Hematopoietic multipotent progenitor cell treated with erythropoietin and hydrocortisone succinate and interleukin-3 and kit ligand, for 17 days (in vitro differentiated cells): ENCODE data around the gene PIAS2.
"Not testable (repeated sequence)": the region's sequence is repeated elsewhere in the genome, so short reads cannot be mapped to it uniquely, and the experiment has no call there.

ENCODE experiments used
- DNase-seq: peaks from one replicate; pipeline ENCODE4 v3.0.0-alpha.2; 2015; ENCODE audit warnings: low spot score

Gene PIAS2

GRCh38 chr18:46899274-46899948 lies 17.9 kb downstream of the PIAS2 start:
- DNase-seq = no peak

GRCh38 chr18:46894124-46894523 lies 23.2 kb downstream of the PIAS2 start:
- DNase-seq = no peak

- no peak for DNase-seq
Measured at GRCh38 chr18:46893360-46893759, 23.9 kb downstream of the PIAS2 start.

- DNase-seq = no peak
Measured at GRCh38 chr18:46892842-46893241, 24.5 kb downstream of the PIAS2 start.

- DNase-seq = no peak
Measured at GRCh38 chr18:46891742-46892214, 25.5 kb downstream of the PIAS2 start.

GRCh38 chr18:46888965-46889364 lies 28.3 kb downstream of the PIAS2 start:
- DNase-seq = no peak

- no peak for DNase-seq
Measured at GRCh38 chr18:46886893-46887292, 30.4 kb downstream of the PIAS2 start.

GRCh38 chr18:46883180-46883579 lies 34.1 kb downstream of the PIAS2 start:
- no peak for DNase-seq

GRCh38 chr18:46877329-46877987 lies 39.8 kb downstream of the PIAS2 start:
- DNase-seq = no peak

GRCh38 chr18:46868169-46868921 lies 49.0 kb downstream of the PIAS2 start:
- DNase-seq = no peak

- DNase-seq = no peak
Measured at GRCh38 chr18:46867367-46868143, 49.8 kb downstream of the PIAS2 start.

GRCh38 chr18:46866523-46866922 lies 50.8 kb downstream of the PIAS2 start:
- no peak for DNase-seq

- DNase-seq = not testable (repeated sequence)
Measured at GRCh38 chr18:46865245-46865644, 52.1 kb downstream of the PIAS2 start.

- no peak for DNase-seq
Measured at GRCh38 chr18:46859855-46860254, 57.5 kb downstream of the PIAS2 start.

- no peak for DNase-seq
Measured at GRCh38 chr18:46858290-46858689, 59.0 kb downstream of the PIAS2 start.

GRCh38 chr18:46856973-46857372 lies 60.3 kb downstream of the PIAS2 start:
- no peak for DNase-seq

GRCh38 chr18:46849007-46849406 lies 68.3 kb downstream of the PIAS2 start:
- no peak for DNase-seq

- DNase-seq = no peak
Measured at GRCh38 chr18:46843372-46843771, 73.9 kb downstream of the PIAS2 start.

GRCh38 chr18:46842583-46842982 lies 74.7 kb downstream of the PIAS2 start:
- no peak for DNase-seq

GRCh38 chr18:46833899-46834298 lies 83.4 kb downstream of the PIAS2 start:
- no peak for DNase-seq

- no peak for DNase-seq
Measured at GRCh38 chr18:46832849-46833248, 84.5 kb downstream of the PIAS2 start.

- not testable (repeated sequence) for DNase-seq
Measured at GRCh38 chr18:46832422-46832821, 84.9 kb downstream of the PIAS2 start.
